ENCODE data around the gene SORCS2. TPM values are rescaled to one million over a fixed set of nuclear protein-coding genes. Genes with fewer than 3 reads are reported as not detected.

SORCS2 gene
- total and polyA plus RNA-seq, 2 of the 8 experiments (the other 6 are each of a cell fraction or from before 2014, with no cell fraction given): 0.36 to 1.8 TPM

DNA sequence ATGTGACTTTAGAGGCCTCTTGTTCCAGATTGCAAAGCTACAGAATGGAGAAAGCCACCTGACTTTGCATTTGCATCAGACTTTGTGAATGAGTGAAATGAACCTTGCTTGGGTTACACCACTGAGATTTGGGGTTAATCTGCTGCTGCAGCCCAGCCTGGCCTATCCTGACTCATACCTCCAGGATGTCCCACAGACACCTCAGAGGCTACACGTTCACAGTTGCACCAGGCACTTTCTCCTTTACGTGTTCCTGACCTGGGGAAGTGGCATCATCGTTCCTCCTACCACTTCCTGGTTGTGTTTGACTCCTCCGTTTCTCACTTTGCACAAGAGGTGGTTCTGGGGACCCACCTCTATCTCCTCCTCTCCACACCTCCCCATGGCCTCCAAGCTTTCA, 9.2 kb upstream of the SORCS2 start:
- H3K9ac ChIP-seq (replicated peaks in 1 of 4; ENCODE audit: extremely low read depth in 1 of 4, low read depth in 3 of 4, low read length in 3 of 4): no peak overlapping the region
- no peaks in the 10 kb centered on the region for H3K4me1 ChIP-seq (replicated peaks in 1 of 4; ENCODE audit: control insufficient read depth in 3 of 4, insufficient read depth in 4 of 4, low read length in 3 of 4)
- H2BK12ac ChIP-seq (ENCODE audit: low read depth, low read length): no peak overlapping the region
- ChIA-PET POLR2A (ENCODE audit: partially characterized antibody) (no interaction called here), CTCF (ENCODE audit: partially characterized antibody) (interaction anchor here (0.9 to 1.5 kb wide), 2 partner anchors 12 to 16 kb away, joined by 3 to 4 read pairs; no protein-coding TSS in a partner anchor)
- H3K9me3 ChIP-seq (ENCODE audit: insufficient read depth in 2 of 2, low read depth in 1 of 2, low read length in 1 of 2): 0 out of 4 replicates have a peak, but pooled peaks cover 0 to 2% of the 10 kb centered on the region in 2 experiments
- no peak overlapping the region for H2BK20ac ChIP-seq (ENCODE audit: low read length)
- H3K79me2 ChIP-seq (ENCODE audit: control insufficient read depth in 1 of 2, insufficient read depth in 2 of 2, low read length in 2 of 2): no peaks in the 10 kb centered on the region
- H4K91ac ChIP-seq (replicated peaks; ENCODE audit: insufficient read length, low read length): no peak overlapping the region
- H3K14ac ChIP-seq (ENCODE audit: insufficient read length): no peak overlapping the region
- no peak overlapping the region for H2BK5ac ChIP-seq (ENCODE audit: low read depth, low read length)
- no peaks in the 10 kb centered on the region for H3K27me3 ChIP-seq (replicated peaks in 1 of 4; ENCODE audit: control insufficient read depth in 3 of 4, extremely low read depth in 1 of 4, insufficient read depth in 3 of 4, low read length in 3 of 4)
- no peaks in the 10 kb centered on the region for H3K36me3 ChIP-seq (ENCODE audit: control insufficient read depth in 2 of 4, insufficient read depth in 4 of 4, low read length in 3 of 4)
- DNase-seq (ENCODE audit: low read depth in 1 of 2, low spot score in 2 of 2): no peak
- peaks cover 4% of the 10 kb centered on the region; the same call in 1 of the 2 replicates for H3K23me2 ChIP-seq (ENCODE audit: low read depth, low read length)
- no peak overlapping the region for H3K4me3 ChIP-seq (ENCODE audit: extremely low read depth in 1 of 4, insufficient read depth in 2 of 4, low read depth in 3 of 4, low read length in 4 of 4)
- no peak overlapping the region for H4K8ac ChIP-seq (ENCODE audit: extremely low read depth, insufficient read depth, low read length)
- no peak overlapping the region for H2AFZ ChIP-seq (ENCODE audit: low read length)
- H4K5ac ChIP-seq (ENCODE audit: insufficient read length, low read depth, low read length): no peak overlapping the region
- no peak overlapping the region for H3K27ac ChIP-seq (ENCODE audit: low read depth, low read length)
- 70% methylated on average over 4 of the region's 4 CpGs; no CpG with 5 or more reads in 1 of the 2 experiments for WGBS, 2 experiments (ENCODE audit: extremely low coverage in 1 of 2, insufficient coverage in 1 of 2, insufficient read length in 1 of 2, insufficient replicate concordance in 2 of 2, low coverage in 1 of 2, low lambda C conversion rate in 2 of 2, missing lambda C conversion rate in 1 of 2)
- H4K20me1 ChIP-seq (replicated peaks in 1 of 2; ENCODE audit: control insufficient read depth in 1 of 2, insufficient read depth in 2 of 2, low read length in 2 of 2): no peaks in the 10 kb centered on the region
- no peak overlapping the region for H3K56ac ChIP-seq (replicated peaks; ENCODE audit: insufficient read length, low read depth, low read length)
- FAIRE-seq: no peak
- H2BK120ac ChIP-seq (replicated peaks; ENCODE audit: low read depth, low read length): no peak overlapping the region
- no peak overlapping the region for H3K4ac ChIP-seq (replicated peaks; ENCODE audit: insufficient read length, low read depth, low read length)
- no peaks in the 10 kb centered on the region; the same call in 1 of the 2 replicates for H3K79me1 ChIP-seq (ENCODE audit: low read depth, low read length)
- no peak overlapping the region for H3K23ac ChIP-seq (ENCODE audit: insufficient read length)
- no peak overlapping the region for H3K18ac ChIP-seq (ENCODE audit: extremely low read depth, low read length)
- no peak overlapping the region for H2BK15ac ChIP-seq (ENCODE audit: low read length)
- H2AK5ac ChIP-seq (ENCODE audit: low read depth, low read length): no peak overlapping the region
- no peak overlapping the region for H3K4me2 ChIP-seq (ENCODE audit: insufficient read depth in 1 of 2, low read depth in 2 of 2, low read length in 2 of 2)
- TF ChIP-seq NANOG (IDR thresholded peaks at IDR 0.05; ENCODE audit: insufficient read depth, low read depth, low read length, poor library complexity, severe bottlenecking) (no peak), BACH1 (IDR thresholded peaks at IDR 0.05; ENCODE audit: low read length) (no peak), E2F6 (IDR thresholded peaks at IDR 0.05) (no peak), NRF1 (IDR thresholded peaks at IDR 0.05; ENCODE audit: low read depth, low read length) (no peak), HDAC2 (IDR thresholded peaks at IDR 0.05; ENCODE audit: borderline replicate concordance in 1 of 2, low read depth in 2 of 2, low read length in 2 of 2) (no peak), HDAC6 (IDR thresholded peaks at IDR 0.05; ENCODE audit: low read depth, low read length) (no peak), SAP30 (IDR thresholded peaks at IDR 0.05; ENCODE audit: insufficient read depth, insufficient replicate concordance, low read length) (no peak)
- TF ChIP-seq, protein P1, sequence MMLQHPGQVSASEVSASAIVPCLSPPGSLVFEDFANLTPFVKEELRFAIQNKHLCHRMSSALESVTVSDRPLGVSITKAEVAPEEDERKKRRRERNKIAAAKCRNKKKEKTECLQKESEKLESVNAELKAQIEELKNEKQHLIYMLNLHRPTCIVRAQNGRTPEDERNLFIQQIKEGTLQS (IDR thresholded peaks at IDR 0.05; ENCODE audit: insufficient read depth, low read depth, low read length): no peak
